LHCN-M2 (cell line): ENCODE data around the gene LRRC34. TPM values are rescaled to one million over a fixed set of nuclear protein-coding genes. Genes with fewer than 3 reads are reported as not detected.

Experiments
- DNase-seq: peaks from one replicate; pipeline ENCODE4 v3.0.0-alpha.2; 2012; ENCODE audit warnings: low read depth
- total RNA-seq: library from RNA; depleted of rRNA; stranded (reverse); fragments of >200 nt; gene quantifications from 2 replicates; pipeline ENCODE4 v1.2.3, GENCODE V29; 2014; rRNA removed

Gene LRRC34
- total RNA-seq, 1 experiment from 2014 or later: 5.4 TPM

GRCh38 chr3:169769287-169770181 lies 43.2 kb downstream of the LRRC34 start, which contains the start of gene ACTRT3:
ACTRT3 (minus strand) TSS chr3:169769561; CDS start chr3:169769520, 41 bp downstream.
- peak; percentile 59 for DNase-seq

- DNase-seq: peak; percentile 93
Measured at GRCh38 chr3:169764882-169765612, 47.7 kb downstream of the LRRC34 start, which contains the start of gene TERC. TERC (minus strand) TSS chr3:169765060.

DNA sequence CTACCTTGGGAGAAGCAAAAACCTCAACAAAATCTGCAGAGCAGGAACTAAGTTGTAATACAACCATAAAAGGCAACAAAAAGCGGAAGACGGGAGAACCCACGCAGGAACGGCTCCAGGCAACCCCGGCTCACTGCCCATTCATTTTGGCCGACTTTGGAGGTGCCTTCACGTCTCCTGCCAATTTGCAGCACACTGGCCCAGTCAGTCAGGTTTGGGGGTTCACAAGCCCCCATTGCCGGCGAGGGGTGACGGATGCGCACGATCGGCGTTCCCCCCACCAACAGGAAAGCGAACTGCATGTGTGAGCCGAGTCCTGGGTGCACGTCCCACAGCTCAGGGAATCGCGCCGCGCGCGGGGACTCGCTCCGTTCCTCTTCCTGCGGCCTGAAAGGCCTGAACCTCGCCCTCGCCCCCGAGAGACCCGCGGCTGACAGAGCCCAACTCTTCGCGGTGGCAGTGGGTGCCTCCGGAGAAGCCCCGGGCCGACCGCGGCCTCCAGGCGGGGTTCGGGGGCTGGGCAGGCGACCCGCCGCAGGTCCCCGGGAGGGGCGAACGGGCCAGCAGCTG lies 48.3 kb downstream of the LRRC34 start:
- peak; percentile 50 for DNase-seq

- peak; percentile 30 for DNase-seq
Measured at GRCh38 chr3:169760479-169760878, 52.2 kb downstream of the LRRC34 start.

DNA sequence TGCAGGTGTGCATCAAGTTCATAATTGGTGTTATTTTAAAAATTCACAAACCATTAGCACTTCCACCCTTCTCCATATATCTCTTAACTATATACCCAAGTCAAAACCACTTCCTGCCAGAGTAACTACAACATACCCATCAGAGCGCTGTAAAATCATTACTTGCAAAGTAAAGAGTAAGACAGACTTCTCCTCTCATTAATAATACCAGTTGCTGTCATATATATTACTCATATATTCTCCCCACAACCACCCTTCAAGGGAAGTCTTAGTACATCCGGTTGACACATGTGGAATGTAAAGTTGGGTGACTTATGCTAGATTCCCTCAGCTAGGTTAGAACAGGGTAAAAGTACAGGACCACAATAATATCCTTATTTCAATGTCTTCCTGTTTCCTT lies 53.4 kb downstream of the LRRC34 start:
- DNase-seq: peak; percentile 44

- DNase-seq: no peak
Measured at GRCh38 chr3:169758359-169758994, 54.2 kb downstream of the LRRC34 start.

DNA sequence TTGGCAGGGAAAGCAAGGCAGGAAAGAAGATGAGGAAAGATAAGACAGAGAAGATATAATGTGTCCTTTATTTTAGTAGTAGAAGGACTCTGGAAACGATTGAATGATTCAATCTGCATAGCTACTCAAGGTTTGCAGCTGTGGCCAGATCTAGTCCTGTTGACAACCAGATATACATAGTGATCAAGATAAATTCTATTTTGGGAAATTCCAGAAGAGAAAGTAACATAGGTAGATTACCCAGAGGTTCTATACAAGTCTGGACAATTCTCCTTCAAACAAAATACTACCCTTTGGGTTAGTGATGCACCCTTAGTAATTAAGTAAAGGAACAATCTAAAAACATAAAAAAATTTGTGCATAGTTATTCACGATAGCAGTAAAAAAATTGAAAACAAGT lies 57.2 kb downstream of the LRRC34 start:
- DNase-seq: no peak

GRCh38 chr3:169754711-169755110 lies 58.0 kb downstream of the LRRC34 start:
- no peak for DNase-seq

DNA sequence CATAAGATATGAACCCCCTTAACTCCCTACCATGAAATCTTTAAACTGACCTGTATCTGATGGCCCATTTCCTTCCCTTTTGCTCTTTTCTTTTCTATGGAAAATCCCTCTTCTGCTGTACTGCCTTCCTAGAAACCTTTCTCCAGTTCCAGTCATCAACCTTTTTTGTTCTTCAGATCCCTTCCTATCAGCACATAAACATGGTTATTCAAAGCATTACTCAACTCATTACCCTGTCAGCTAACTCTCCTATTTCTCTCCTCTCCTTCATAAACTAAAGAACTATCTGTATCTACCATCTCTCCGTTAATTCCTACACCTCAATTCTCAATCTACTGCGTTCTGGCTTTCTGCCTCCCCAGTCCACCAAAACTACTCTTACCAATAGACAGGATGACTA lies 60.8 kb downstream of the LRRC34 start:
- no peak for DNase-seq

DNA sequence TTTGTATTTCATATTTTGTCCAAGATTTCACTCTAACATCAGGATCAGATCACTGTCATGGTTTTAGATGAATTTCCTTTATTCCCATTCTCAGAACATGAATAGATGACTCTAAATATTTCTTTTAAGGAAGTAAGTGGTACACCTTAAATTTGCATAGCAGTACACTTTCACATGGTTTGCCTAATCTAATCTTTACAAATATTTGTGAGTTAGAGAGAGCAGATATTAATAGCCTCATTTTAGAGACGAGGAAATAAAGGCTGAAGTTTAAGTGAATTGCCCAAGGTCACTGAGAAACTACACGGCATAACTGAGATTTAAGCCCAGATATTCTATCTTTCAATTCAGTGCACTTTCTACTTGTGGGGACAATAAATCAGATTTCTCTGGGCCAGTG lies 62.0 kb downstream of the LRRC34 start:
- DNase-seq: no peak

- no peak for DNase-seq
Measured at GRCh38 chr3:169748670-169749069, 64.0 kb downstream of the LRRC34 start.

GRCh38 chr3:169746924-169747323 lies 65.8 kb downstream of the LRRC34 start:
- no peak for DNase-seq

- no peak for DNase-seq
Measured at GRCh38 chr3:169744366-169745054, 68.2 kb downstream of the LRRC34 start.

Other genes with a start within 250 kb of the LRRC34 start
- 12.8 and 13.8 TPM in 2 replicates for gene MECOM, start 149.2 kb downstream of the LRRC34 start, total RNA-seq
- gene TERC, start 47.8 kb downstream of the LRRC34 start, total RNA-seq: 434 and 471 TPM in 2 replicates
- gene ACTRT3, start 43.3 kb downstream of the LRRC34 start, total RNA-seq: 6.1 and 6.5 TPM in 2 replicates
- 13.9 and 14.4 TPM in 2 replicates for gene MYNN, start 39.5 kb downstream of the LRRC34 start, total RNA-seq
- gene LRRIQ4, start within 50 bp of the LRRC34 start, total RNA-seq: not detected in 2 replicates
- gene LRRC31, start 57.0 kb upstream of the LRRC34 start, total RNA-seq: not detected in 2 replicates
- gene SAMD7, start 98.7 kb upstream of the LRRC34 start, total RNA-seq: not detected in 2 replicates
- gene SEC62, start 153.9 kb upstream of the LRRC34 start, total RNA-seq: 32.1 and 35.8 TPM in 2 replicates
- 0.40 and 1.7 TPM in 2 replicates for gene GPR160, start 225.1 kb upstream of the LRRC34 start, total RNA-seq